GM13976 (cell line): ENCODE data around the gene ACBD6.

Experiments
- DNase-seq: peaks from one replicate; pipeline ENCODE4 v3.0.0; 2012; ENCODE audit warnings: low spot score
- CTCF ChIP-seq: IDR thresholded peaks from 2 replicates; pipeline ENCODE4 v1.5.1; 2012; ENCODE audit warnings: borderline replicate concordance, mild to moderate bottlenecking; ENCODE audit not compliant: insufficient read depth; ENCODE audit errors: extremely low read depth, missing control alignments, control extremely low read depth
- in situ Hi-C: fragments of 300-500 bp; cut with MboI; formaldehyde crosslinking; loops from one replicate; pipeline ENCODE4 v1.12.0; 2022; ENCODE audit warnings: low sequenced_read_pairs, mixed read lengths, inconsistent platforms; ENCODE audit not compliant: unreplicated experiment

Gene ACBD6

GRCh38 chr1:180299479-180300221, 202.7 kb downstream of the ACBD6 start:
- in situ Hi-C loops, result no loop called here
- TF ChIP-seq CTCF, result no peak
- DNase-seq, result no peak

GRCh38 chr1:180295999-180296398, 206.4 kb downstream of the ACBD6 start:
- no peak for TF ChIP-seq CTCF
- in situ Hi-C loops, result no loop called here

GRCh38 chr1:180294711-180295110, 207.7 kb downstream of the ACBD6 start:
- TF ChIP-seq CTCF, result no peak
- in situ Hi-C loops, result no loop called here
- DNase-seq, result no peak

More at GRCh38 chr1:180295999-180296398, 206.4 kb downstream of the ACBD6 start:
- DNase-seq, result no peak

- in situ Hi-C loops, result no loop called here
- TF ChIP-seq CTCF, result no peak
- no peak for DNase-seq
These were observed 211.4 kb downstream of the ACBD6 start for GRCh38 chr1:180291004-180291403.

- in situ Hi-C loops, result no loop called here
- no peak for TF ChIP-seq CTCF
- no peak for DNase-seq
These were observed 211.9 kb downstream of the ACBD6 start for GRCh38 chr1:180290265-180291001.

- no peak for TF ChIP-seq CTCF
- in situ Hi-C loops, result no loop called here
- no peak for DNase-seq
These were observed 213.4 kb downstream of the ACBD6 start for GRCh38 chr1:180288940-180289339.
